Right renal cortex interstitium (tissue), 3 donors: ENCODE data around the gene FNDC3A. TPM values are rescaled to one million over a fixed set of nuclear protein-coding genes. Genes with fewer than 3 reads are reported as not detected.

Experiments
- DNase-seq, 3 donors: peaks; one replicate each; pipeline ENCODE4 v3.0.0-alpha.2; 2013; ENCODE audit warnings: low read depth in 3 of 3, low spot score in 2 of 3
- polyA plus RNA-seq, 3 donors: library from polyadenylated mRNA; unstranded; fragments of 120-200 nt; gene quantifications; one replicate each; pipeline ENCODE4 v1.2.1, GENCODE V29; 2013; ENCODE audit not compliant: insufficient read length in 3 of 3

Gene FNDC3A
- polyA plus RNA-seq, 3 donors, result 77.8 to 85.5 (median 79.1) TPM

DNA sequence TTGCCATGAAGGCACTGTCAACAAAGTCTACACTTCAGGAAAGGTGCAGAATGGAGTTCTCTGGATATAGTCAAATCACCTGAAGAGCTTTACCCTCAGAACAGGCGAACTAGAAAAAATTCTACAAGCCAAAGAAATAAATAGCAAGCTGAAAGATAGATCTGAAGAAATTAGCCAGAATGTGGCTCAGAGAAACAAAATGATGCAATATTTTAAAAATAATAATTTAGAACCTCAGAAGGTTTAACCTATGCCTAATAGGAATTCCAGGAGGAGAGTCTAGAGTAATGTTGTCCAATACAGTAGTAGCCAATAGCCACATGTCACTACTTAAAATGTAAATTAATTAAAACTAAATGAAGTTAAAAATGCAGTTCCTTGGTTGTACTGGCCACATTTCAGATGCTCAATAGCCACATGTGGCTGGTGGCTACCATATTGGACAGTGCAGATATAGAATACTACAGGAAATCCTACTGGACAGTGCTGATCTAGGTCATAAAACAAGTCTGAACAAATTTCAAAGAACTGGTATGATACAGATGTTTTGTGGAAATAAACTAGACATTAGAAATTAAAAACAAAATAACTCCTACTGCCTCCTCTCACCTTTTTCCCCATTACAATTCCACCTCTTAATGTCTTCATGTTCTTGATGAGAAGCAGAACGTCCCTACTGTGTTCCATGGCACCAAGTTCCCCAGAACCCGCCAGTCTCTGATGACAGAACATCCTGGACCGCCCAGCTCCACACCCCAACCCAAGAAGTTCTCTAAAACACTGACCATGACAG, 271.3 kb downstream of the FNDC3A start:
- DNase-seq, result peak in 2 of 3 donors; percentile 1 to 6

DNA sequence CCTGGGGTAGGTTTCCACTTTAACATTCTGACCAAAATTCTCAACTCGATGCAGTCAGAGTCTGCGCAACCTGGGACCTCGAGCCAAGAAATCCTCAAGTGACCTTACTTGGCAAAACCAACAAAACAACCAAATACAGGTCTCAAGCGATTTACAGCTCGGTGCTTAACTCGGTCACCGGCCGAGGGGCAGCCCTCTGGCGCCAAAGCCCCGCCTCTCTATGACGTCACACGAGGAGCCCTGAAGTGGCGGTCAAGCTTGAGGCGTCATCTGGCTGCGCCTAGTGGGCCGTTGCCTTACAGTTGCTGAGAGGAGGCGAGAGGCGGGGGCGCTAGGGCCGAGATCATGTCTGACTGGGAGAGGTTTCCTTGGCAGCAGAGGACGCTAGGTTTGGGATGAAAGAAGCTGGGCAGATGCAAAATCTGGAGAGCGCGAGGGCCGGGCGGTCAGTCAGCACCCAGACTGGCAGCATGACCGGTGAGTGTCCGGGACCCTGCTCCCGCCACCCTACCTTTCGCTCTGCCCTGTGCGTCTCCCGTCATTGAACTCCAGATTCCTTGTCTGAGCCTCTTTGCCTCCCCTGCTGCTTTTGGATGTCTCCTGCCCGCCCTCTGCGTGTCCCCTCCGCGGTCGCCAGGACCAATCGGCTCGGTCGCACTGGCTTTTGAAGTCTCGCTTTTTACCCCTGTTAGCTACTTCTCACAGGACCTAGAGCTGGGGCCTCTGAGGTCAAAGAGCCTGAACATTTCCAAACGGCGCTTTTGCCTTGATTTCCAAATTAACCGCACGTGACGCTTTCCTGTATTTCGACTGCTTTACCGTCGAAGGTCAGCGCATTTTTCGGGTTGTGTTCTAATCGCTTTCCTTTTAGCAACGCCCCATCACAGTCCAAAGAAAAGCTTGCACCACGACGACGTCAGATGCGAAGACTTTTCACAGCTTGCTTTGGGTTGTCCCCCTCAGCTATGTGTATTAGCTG, 272.2 kb downstream of the FNDC3A start, which contains the start of gene CDADC1:
CDADC1 (plus strand) TSS at position 283 of the 979 bp plus-strand sequence; CDS start at position 396, 113 bp downstream.
- DNase-seq, result peak; percentile 89 to 96 (median 94)

DNA sequence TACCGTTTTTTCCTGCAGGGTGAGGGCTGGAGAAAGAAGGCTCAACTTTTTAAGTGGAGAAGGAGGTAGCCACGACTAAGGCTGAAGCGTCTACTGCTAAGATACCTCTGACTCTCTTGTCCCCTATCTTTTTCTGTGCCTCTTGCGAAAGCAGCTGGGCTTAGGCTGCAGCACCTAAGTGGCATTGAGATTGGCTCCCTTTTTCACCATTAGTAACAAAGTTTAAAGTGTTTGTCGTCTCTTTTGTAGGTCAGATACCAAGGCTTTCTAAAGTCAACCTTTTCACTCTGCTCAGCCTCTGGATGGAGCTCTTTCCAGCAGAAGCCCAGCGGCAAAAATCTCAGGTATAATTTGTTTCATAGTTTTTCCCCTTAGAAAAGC, 272.9 kb downstream of the FNDC3A start:
- peak in 1 of 3 donors; percentile 25 for DNase-seq

DNA sequence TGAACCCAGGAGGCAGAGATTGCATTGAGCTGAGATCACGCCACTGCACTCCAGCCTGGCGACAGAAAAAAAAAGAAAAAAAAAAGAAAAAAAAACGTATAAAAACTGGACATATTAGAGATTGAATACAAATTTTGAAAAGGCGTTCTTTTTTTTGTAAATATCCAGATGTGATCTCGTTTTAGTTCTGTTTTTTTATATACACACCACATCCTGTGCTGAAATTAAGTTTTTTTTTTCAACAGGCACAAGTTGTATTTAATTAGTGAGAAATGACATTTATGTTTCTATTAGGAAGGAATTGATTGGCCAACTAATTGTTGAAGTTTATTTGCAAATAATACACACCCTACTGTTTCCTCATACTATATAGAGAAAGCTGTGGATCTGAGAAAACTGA, 275.6 kb downstream of the FNDC3A start:
- no peak for DNase-seq

DNA sequence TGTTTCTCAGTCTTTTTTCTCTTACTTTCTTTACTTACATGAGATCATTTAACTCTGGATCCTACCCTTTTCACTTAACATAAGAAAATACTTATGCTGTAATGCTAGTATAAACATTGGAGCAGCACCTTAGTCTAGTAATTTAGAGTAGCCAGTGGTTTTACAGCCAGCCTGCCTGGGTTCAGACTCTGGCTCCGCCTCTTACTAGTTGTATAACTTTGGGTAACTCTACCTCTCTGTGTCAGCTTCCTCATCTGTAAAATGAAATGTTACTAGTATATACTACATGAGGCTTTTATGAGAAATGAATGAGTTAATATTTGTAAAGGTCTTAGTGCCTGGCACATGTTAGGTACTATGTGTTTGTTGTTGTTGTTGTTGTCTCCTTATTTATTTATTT, 277.6 kb downstream of the FNDC3A start:
- no peak for DNase-seq

DNA sequence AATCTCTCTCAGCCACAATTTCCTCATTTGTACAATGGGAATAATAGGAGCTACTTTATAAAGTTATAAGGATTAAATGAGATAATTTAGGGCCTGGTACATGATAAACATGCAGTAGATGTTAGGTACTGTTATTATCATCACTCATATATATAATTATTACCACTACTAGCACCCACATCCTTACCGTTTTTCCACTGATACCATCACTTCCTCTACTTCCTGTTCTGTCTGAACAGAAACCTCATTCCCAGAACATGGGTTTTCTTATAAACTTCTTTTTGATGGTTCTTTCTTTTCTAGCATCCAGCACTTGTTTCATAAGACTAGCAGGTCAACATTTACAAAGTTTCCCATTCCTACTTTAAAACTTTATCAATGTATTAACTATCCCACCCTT, 278.3 kb downstream of the FNDC3A start:
- DNase-seq, result no peak

DNA sequence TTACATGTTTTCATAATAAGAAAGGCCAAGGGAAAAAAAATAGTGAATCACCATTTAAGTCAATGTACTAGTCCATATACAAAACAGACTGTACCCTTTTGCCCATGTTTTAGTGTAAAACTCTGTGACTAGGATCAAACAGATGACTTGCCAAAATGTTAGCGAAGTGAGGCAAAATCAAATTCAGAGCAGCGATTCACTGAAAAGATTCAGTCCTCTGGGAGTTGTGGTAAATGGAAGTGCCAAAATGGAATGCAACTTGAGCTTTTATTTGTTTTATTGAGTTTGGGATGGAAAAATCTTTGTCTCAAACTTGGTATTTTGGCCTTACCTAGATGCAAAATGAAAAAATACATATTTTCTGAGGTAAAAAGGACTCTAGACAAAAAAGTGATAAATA, 281.1 kb downstream of the FNDC3A start:
- DNase-seq, result no peak

DNA sequence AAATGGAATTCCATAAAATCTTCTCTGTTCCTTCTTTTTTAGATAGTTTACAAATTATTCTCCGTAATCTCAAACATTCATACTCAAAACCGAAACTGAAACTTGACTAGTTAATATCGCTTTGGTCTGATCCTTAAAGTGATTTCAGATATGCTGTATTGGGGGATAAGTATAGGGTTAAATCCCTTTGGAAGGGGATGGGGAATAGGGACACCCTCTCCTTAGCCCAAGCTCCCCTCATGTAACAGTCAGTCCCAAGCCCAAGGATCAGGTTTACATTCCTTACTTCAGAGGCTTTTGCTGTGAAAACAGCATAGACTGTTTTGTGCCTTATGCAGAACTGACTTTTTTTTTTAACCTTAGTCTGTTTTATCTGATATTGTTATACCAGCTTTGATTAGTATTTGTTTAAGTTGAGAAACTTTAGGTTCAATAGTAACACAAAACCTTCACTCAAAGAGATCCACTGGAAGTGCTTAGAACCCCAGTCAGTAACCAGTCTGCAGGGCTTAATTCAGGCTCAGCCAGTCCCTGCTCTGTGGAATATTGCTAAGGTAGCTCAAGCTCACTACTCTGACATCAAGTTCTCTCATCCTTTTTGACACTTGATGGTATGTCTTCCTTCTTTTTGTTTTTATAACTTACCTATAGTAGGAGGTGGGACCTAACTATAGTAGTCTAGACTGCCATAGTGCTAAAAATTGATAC, 282.5 kb downstream of the FNDC3A start:
- DNase-seq, result no peak

Other genes with a start within 250 kb of the FNDC3A start
- under 1 TPM in 1 of 3 donors, not detected in 2; 0.24 TPM for gene MLNR, start 244.4 kb downstream of the FNDC3A start, polyA plus RNA-seq